Uterus (tissue), 2 donors: ENCODE measurements around the gene GPR108.

Experiments
- CTCF ChIP-seq, 4 experiments: fragments of 200-600 bp in 2 of 4; fragments of 450-650 bp in 2 of 4; sonication (generic) in 2 of 4; IDR thresholded peaks; one replicate each; pipeline ENCODE4 v1.5.1; 2016 to 2019; ENCODE audit warnings: antibody characterized with exemption in 4 of 4, mild to moderate bottlenecking in 2 of 4, moderate library complexity in 1 of 4
- POLR2A ChIP-seq, 2 donors: fragments of 450-650 bp; IDR thresholded peaks; one replicate each; pipeline ENCODE4 v1.6.1; 2016; ENCODE audit warnings: antibody characterized with exemption in 2 of 2, mild to moderate bottlenecking in 1 of 2, moderate library complexity in 1 of 2

GRCh38 chr19:6760606-6761005 is 23.2 kb upstream of the GPR108 start:
- no peak for TF ChIP-seq CTCF (IDR thresholded peaks at IDR 0.05)
- TF ChIP-seq POLR2A (IDR thresholded peaks at IDR 0.05), result no peak
